ENCODE results near the gene GRM5.
"Not testable (repeated sequence)": the region's sequence is repeated elsewhere in the genome, so short reads cannot be mapped to it uniquely, and the experiment has no call there.

The GRM5 gene

GRCh38 chr11:88469561-88470225 lies 596.1 kb downstream of the GRM5 start:
- DNase-seq (ENCODE audit: low read depth, low spot score), result no peak
- no peak overlapping the region for H3K27ac ChIP-seq

DNA sequence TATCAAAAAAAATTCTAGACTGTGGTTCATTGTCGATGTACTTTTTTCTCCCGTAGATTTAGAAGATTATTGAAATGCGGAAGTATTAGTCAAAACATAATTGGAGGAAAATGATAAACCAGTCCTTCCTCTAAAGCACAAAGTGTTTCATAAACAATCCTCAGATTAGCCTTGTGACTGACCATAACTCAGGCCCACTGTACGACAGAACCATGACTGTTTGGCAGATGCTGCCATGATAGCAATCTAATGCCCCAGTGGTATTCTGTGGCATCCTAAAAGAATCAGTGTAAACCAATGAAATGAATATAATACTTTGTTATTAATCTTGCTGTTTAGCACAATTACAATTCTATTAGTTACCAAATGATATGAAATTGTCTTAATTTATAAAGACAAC lies 601.3 kb downstream of the GRM5 start:
- no peak for DNase-seq (ENCODE audit: low read depth, low spot score)

GRCh38 chr11:88463301-88463700 lies 602.5 kb downstream of the GRM5 start:
- DNase-seq (ENCODE audit: low read depth, low spot score); H3K27ac ChIP-seq: not testable (repeated sequence)

More for the DNA sequence above, 601.3 kb downstream of the GRM5 start:
- no peak overlapping the region for H3K27ac ChIP-seq

GRCh38 chr11:88458047-88458446 lies 607.7 kb downstream of the GRM5 start:
- not testable (repeated sequence) for DNase-seq (ENCODE audit: low read depth, low spot score); H3K27ac ChIP-seq

GRCh38 chr11:88455974-88456373 lies 609.8 kb downstream of the GRM5 start:
- no peak for DNase-seq (ENCODE audit: low read depth, low spot score)
- no peak overlapping the region for H3K27ac ChIP-seq

DNA sequence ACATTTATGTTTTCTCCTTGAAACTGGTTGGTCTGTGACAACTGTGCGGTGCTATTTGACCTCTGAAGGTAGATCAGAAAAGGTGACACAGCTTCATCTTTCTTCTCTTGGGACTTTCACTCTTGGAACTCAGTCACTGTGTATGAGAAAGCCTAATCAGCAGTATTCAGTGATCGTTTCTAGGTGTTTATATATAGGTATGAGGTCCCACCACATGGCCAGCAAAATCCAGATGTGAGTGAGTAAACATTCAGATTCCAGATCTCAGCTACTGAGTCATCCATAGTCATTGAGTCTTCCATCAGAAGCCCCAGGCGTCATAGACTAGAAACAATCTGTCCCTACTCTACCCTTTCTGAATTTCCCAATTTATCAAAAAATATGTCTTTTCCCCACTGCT lies 610.9 kb downstream of the GRM5 start:
- H3K27ac ChIP-seq, result no peak overlapping the region

More for the DNA sequence above, 610.9 kb downstream of the GRM5 start:
- DNase-seq (ENCODE audit: low read depth, low spot score), result no peak
